Stimulated activated memory B cell treated with anti-CD40 and anti-IgM and Interleukin-4, amounts not matched to agents 10 μg/mL and 1 μg/mL and 100 μg/mL, for 72 hours (primary cell): ENCODE results near the gene CDC42EP1.
A peak's percentile ranks its signal among the peaks of the same experiment; 100 is the strongest.
"Not testable (repeated sequence)": the region's sequence is repeated elsewhere in the genome, so short reads cannot be mapped to it uniquely, and the experiment has no call there.

Experiments
- ATAC-seq: fragments of 150-1000 bp; cut with Tn5 transposase; 2 replicates; pipeline ENCODE4 v1.10.0; 2021
- H3K27ac Mint-ChIP-seq: one replicate; pipeline ENCODE4 v1.8.0; 2022; ENCODE audit warnings: mild to moderate bottlenecking, mixed read lengths
- H3K27me3 Mint-ChIP-seq: one replicate; pipeline ENCODE4 v1.8.0; 2022; ENCODE audit warnings: mixed read lengths
- H3K36me3 Mint-ChIP-seq: one replicate; pipeline ENCODE4 v1.8.0; 2022; ENCODE audit warnings: mixed read lengths
- H3K4me1 Mint-ChIP-seq: one replicate; pipeline ENCODE4 v1.8.0; 2022; ENCODE audit warnings: mixed read lengths
- H3K4me3 Mint-ChIP-seq: one replicate; pipeline ENCODE4 v1.8.0; 2022; ENCODE audit warnings: mild to moderate bottlenecking, moderate library complexity, mixed read lengths
- H3K9me3 Mint-ChIP-seq: one replicate; pipeline ENCODE4 v1.8.0; 2022; ENCODE audit warnings: mixed read lengths

CDC42EP1 gene

DNA sequence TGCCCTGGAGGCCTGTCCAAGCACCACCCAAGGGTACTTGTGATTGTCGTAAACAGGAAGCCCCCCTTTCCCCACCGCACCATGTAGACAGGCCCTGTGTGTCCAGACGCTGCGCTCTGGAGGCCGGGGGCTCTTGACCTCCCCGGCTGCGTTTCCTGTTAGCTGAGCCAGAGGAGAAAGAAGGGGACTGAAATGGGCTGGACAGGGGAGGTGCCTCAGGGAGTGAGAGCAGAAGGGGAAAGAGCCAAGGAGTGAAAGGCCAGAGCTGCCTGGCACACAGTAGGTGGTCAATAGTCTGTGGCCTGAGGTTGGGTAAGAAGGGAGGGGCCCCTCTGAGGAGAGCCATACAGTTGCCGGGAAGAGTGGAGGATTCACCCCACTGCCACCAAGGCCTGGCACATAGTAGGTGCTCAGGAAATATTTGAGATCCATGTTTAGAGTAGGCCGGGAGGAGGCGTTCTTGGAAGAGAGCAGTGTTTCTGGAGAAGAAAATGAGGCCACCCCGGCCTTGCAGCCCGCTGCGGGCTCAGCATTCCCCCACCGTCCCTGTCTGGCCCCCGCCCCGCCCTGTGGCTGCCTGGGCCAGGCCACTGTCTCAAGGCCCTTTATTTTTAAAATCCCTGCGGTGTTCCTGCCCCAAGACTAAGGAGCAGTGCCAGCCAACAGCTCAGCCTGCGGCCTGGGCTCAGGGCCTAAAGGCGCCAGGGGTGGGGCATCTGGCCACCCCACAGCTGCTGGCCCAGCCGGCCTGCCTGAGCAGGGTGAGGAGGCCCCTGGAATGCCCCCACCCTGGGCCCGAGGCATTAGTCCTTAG lies 13.6 kb upstream of the CDC42EP1 start:
- Mint-ChIP-seq H3K27ac (no peak overlapping the region), H3K4me1 (peaks cover 6% of the 10 kb centered on the region), H3K36me3 (no peaks in the 10 kb centered on the region), H3K4me3 (no peak overlapping the region), H3K9me3 (no peaks in the 10 kb centered on the region), H3K27me3 (peaks cover 51% of the 10 kb centered on the region)
- ATAC-seq, result no peak

- H3K27ac Mint-ChIP-seq, result no peak overlapping the region
- no peak overlapping the region for H3K4me3 Mint-ChIP-seq
- H3K27me3 Mint-ChIP-seq, result peaks cover 51% of the 10 kb centered on the region
- peak; percentile 27 for ATAC-seq
- no peaks in the 10 kb centered on the region for H3K36me3 Mint-ChIP-seq
- H3K4me1 Mint-ChIP-seq, result no peaks in the 10 kb centered on the region
- no peaks in the 10 kb centered on the region for H3K9me3 Mint-ChIP-seq
Observed at GRCh38 chr22:37547251-37547741, 13.0 kb upstream of the CDC42EP1 start.

DNA sequence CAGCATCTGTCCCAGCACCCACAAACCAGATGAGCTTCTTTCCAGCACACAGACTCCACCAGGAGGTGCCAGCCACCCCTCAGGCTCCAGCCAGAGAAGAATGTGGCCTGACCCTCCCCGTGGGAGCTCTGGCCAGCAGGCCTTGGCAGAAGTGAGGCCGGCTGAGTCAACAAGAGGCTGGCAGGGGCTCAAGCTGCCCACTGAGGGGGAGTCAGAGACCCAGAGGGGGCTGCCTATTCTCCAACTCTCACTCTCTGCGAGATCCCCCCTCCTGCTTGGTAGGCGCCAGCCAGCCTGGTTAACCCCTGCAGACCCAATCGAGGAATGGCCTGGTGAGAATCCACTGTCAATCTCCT lies 10.6 kb upstream of the CDC42EP1 start:
- Mint-ChIP-seq H3K27ac (no peak overlapping the region), H3K27me3 (peaks cover 56% of the 10 kb centered on the region), H3K4me1 (no peaks in the 10 kb centered on the region), H3K9me3 (no peaks in the 10 kb centered on the region), H3K4me3 (no peak overlapping the region), H3K36me3 (no peaks in the 10 kb centered on the region)
- ATAC-seq, result no peak

- peaks cover 64% of the 10 kb centered on the region for H3K27me3 Mint-ChIP-seq
- H3K4me3 Mint-ChIP-seq, H3K27ac Mint-ChIP-seq, ATAC-seq, H3K36me3 Mint-ChIP-seq, H3K4me1 Mint-ChIP-seq, H3K9me3 Mint-ChIP-seq: not testable (repeated sequence)
Observed at GRCh38 chr22:37550921-37551320, 9.4 kb upstream of the CDC42EP1 start.

- ATAC-seq, result no peak
- Mint-ChIP-seq H3K27ac (no peak overlapping the region), H3K27me3 (peaks cover 70% of the 10 kb centered on the region), H3K36me3 (no peaks in the 10 kb centered on the region), H3K4me1 (no peaks in the 10 kb centered on the region), H3K9me3 (no peaks in the 10 kb centered on the region), H3K4me3 (no peak overlapping the region)
Observed at GRCh38 chr22:37551981-37552380, 8.3 kb upstream of the CDC42EP1 start.

- Mint-ChIP-seq H3K4me3 (no peak overlapping the region), H3K9me3 (no peaks in the 10 kb centered on the region), H3K27me3 (peaks cover 77% of the 10 kb centered on the region), H3K27ac (no peak overlapping the region), H3K4me1 (no peaks in the 10 kb centered on the region), H3K36me3 (no peaks in the 10 kb centered on the region)
- no peak for ATAC-seq
Observed at GRCh38 chr22:37552524-37553163, 7.6 kb upstream of the CDC42EP1 start.

DNA sequence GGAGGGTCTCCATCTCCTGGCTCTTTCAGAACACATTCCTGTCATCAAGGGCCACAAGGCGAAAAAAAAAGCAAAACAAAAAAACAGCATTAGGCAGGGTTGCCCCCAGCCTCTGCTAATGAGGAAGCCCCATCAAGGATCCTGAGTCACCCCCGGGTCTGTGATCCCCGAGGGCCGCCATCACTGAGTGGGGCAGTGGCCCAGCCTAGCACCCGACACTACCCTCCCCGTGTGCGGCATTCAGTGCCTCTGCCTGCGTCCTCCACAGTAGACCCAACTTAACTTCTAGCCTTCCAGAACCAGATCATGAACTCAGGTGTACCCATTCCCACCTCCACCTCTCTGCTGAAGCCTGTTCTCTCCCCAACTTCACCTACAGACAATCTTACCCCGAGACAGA lies 6.6 kb upstream of the CDC42EP1 start:
- H3K36me3 Mint-ChIP-seq, result no peaks in the 10 kb centered on the region
- peaks cover 87% of the 10 kb centered on the region for H3K27me3 Mint-ChIP-seq
- H3K4me3 Mint-ChIP-seq, result no peak overlapping the region
- no peaks in the 10 kb centered on the region for H3K9me3 Mint-ChIP-seq
- no peak overlapping the region for H3K27ac Mint-ChIP-seq
- no peak for ATAC-seq
- H3K4me1 Mint-ChIP-seq, result no peaks in the 10 kb centered on the region

- H3K36me3 Mint-ChIP-seq, result no peaks in the 10 kb centered on the region
- no peaks in the 10 kb centered on the region for H3K9me3 Mint-ChIP-seq
- H3K4me1 Mint-ChIP-seq, result no peaks in the 10 kb centered on the region
- peaks cover 99% of the 10 kb centered on the region for H3K27me3 Mint-ChIP-seq
- no peak overlapping the region for H3K4me3 Mint-ChIP-seq
- H3K27ac Mint-ChIP-seq, result no peak overlapping the region
- ATAC-seq, result no peak
Observed at GRCh38 chr22:37555029-37555428, 5.3 kb upstream of the CDC42EP1 start.

- H3K4me1 Mint-ChIP-seq, result peaks cover 7% of the 10 kb centered on the region
- no peak overlapping the region for H3K27ac Mint-ChIP-seq
- no peak for ATAC-seq
- H3K36me3 Mint-ChIP-seq, result no peaks in the 10 kb centered on the region
- H3K27me3 Mint-ChIP-seq, result peaks cover 90% of the 10 kb centered on the region
- no peaks in the 10 kb centered on the region for H3K9me3 Mint-ChIP-seq
- no peak overlapping the region for H3K4me3 Mint-ChIP-seq
Observed at GRCh38 chr22:37556710-37557109, 3.6 kb upstream of the CDC42EP1 start.

DNA sequence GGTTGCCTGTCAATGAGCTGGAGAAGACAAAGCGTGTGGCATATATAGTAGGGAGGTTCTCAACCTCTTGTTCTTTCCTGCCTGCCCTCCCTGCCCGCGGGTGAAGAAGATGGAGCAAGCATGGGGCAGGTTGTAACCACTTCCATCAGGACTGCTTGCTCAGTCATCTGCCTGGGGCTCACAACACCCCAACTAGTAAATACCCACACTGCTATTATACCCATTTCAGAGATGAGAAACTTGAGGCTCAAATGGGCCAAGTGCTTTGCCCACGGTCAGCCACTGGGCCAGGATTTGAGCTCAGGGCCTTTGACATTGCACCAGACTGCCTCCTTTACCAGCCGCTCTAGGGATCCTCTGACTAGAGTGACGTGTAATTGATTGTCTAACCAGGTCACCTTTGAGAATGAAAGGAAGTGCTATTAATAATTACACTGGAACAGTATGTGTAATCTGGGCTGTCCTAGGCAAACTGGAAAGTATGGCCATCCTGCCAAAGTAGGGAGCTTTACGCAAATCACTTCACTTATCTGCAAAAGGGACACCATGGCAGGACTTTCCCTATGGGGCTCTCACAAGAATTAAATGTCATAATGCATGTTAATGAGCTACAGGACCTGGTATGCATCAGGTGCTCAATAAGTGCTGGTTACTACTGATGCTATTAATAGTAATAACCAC lies 2.8 kb upstream of the CDC42EP1 start:
- peaks cover 14% of the 10 kb centered on the region for H3K4me1 Mint-ChIP-seq
- H3K36me3 Mint-ChIP-seq, result no peaks in the 10 kb centered on the region
- no peak for ATAC-seq
- H3K27me3 Mint-ChIP-seq, result peaks cover 91% of the 10 kb centered on the region
- H3K4me3 Mint-ChIP-seq, result no peak overlapping the region
- H3K9me3 Mint-ChIP-seq, result no peaks in the 10 kb centered on the region
- no peak overlapping the region for H3K27ac Mint-ChIP-seq

- Mint-ChIP-seq H3K4me3 (no peak overlapping the region), H3K27ac (no peak overlapping the region), H3K27me3 (peaks cover 89% of the 10 kb centered on the region), H3K4me1 (peaks cover 16% of the 10 kb centered on the region), H3K9me3 (no peaks in the 10 kb centered on the region), H3K36me3 (no peaks in the 10 kb centered on the region)
- no peak for ATAC-seq
Observed at GRCh38 chr22:37558815-37559214, 1.5 kb upstream of the CDC42EP1 start.

- peak overlapping the region; percentile 11 for H3K4me3 Mint-ChIP-seq
- H3K27ac Mint-ChIP-seq, result no peak overlapping the region
- H3K4me1 Mint-ChIP-seq, result peaks cover 16% of the 10 kb centered on the region
- H3K27me3 Mint-ChIP-seq, result peaks cover 88% of the 10 kb centered on the region
- no peaks in the 10 kb centered on the region for H3K9me3 Mint-ChIP-seq
- H3K36me3 Mint-ChIP-seq, result no peaks in the 10 kb centered on the region
- ATAC-seq, result no peak
Observed at GRCh38 chr22:37559521-37559900, 769 bp upstream of the CDC42EP1 start.

DNA sequence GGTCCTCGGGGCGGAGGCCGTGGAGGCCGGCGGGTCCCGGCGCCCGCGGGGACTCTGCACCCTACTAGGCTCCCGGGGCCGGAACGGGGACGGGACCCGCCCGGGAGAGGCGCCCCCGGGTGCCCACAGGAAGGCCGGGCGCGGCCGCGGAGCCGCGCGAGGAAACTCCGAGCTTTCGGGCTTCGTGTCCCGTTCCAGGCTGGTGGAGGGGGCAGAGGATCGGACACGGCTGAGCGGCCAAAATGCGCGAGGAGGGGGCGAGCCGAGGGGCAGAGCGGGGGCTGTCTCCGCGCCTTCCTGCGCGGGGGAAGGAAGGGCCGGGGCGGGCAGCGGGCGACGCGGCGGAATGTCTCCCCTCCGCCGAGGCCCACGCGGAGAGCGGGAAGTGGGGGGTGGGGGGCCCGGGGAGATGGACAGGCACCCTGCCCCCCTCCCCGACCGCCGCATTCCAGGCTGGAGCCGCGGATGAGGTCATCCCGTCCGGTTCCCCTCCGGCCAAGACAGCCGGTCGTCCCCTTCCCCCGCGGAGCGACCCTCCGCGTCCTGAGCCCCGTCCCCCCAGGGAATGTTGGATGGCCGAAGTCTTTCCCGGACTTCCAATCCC lies 430 bp downstream of the CDC42EP1 start:
- peak; percentile 37 for ATAC-seq
- Mint-ChIP-seq H3K4me3 (peak overlapping the region; percentile 67), H3K36me3 (no peaks in the 10 kb centered on the region), H3K27me3 (peaks cover 79% of the 10 kb centered on the region), H3K9me3 (no peaks in the 10 kb centered on the region), H3K27ac (no peak overlapping the region), H3K4me1 (peaks cover 17% of the 10 kb centered on the region)

GRCh38 chr22:37561212-37562048 lies 1.1 kb downstream of the CDC42EP1 start:
- Mint-ChIP-seq H3K27ac (no peak overlapping the region), H3K36me3 (no peaks in the 10 kb centered on the region), H3K4me3 (peak overlapping the region; percentile 67), H3K9me3 (no peaks in the 10 kb centered on the region), H3K4me1 (peaks cover 25% of the 10 kb centered on the region), H3K27me3 (peaks cover 78% of the 10 kb centered on the region)
- ATAC-seq, result peak; percentile 58
